Retinal pigment epithelial cell (primary cell): Measurements from ENCODE around the gene RAVER2.

Experiments
- DNase-seq: peaks from one replicate; pipeline ENCODE4 v3.0.0-alpha.2; 2010; ENCODE audit warnings: low read depth
- H3K4me3 ChIP-seq: 2 replicates; pipeline ENCODE4 v1.5.1; 2011; ENCODE audit warnings: mild to moderate bottlenecking, low read length, control low read depth, moderate library complexity
- CTCF ChIP-seq: conservative IDR thresholded peaks from 2 replicates; pipeline ENCODE4 v1.5.1; 2011; ENCODE audit warnings: low read depth, low read length, control low read depth, inconsistent platforms

Gene RAVER2

GRCh38 chr1:64854674-64855073 lies 109.8 kb downstream of the RAVER2 start:
- no peak overlapping the region for H3K4me3 ChIP-seq
- no peak for TF ChIP-seq CTCF
- no peak for DNase-seq

- H3K4me3 ChIP-seq = no peak overlapping the region
- TF ChIP-seq CTCF = no peak
- DNase-seq = no peak
These were observed 110.7 kb downstream of the RAVER2 start for GRCh38 chr1:64855557-64855956.

DNA sequence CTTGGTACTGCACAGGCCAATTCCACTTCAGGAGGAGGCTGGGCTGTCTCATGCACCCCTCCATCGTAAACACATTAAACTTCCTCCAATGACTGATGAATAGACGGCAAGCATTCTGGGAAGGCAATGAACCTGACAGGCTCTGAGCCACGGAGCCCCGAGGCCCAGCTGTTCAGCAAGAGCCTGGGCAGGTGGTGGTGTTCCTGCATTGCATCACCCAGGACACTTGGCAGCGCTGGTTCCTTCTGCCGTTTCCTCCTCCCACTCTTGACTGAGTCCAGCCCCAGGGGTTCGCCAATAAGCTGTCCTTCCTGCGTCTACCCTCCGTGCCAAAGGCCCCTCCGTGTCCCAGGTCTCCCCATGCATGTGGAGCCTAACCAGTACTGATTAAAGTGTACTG lies 111.7 kb downstream of the RAVER2 start:
- no peak for DNase-seq
- no peak overlapping the region for H3K4me3 ChIP-seq
- no peak for TF ChIP-seq CTCF

DNA sequence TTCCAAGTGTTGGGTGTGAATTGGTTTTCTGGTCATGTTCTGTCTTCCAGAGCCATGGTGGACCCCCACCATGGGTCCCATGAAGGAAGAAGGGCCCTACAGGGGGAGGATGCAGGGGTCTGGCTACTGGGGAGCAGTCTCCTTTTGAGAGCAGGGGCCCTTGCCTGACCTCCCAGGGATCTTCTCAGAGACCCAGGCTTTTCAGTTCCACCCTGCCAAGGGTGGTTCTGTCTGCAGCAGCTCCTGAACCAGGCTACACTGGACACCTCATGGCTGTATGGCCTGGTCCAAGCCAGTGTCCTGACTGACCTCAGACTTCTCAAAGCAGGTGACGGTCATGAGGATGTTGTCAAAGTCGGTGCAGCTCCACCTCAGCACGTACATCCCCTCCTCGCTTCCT lies 112.5 kb downstream of the RAVER2 start:
- no peak for TF ChIP-seq CTCF

GRCh38 chr1:64861611-64862010 lies 116.7 kb downstream of the RAVER2 start:
- DNase-seq = no peak
- no peak overlapping the region for H3K4me3 ChIP-seq
- TF ChIP-seq CTCF = peak; percentile 52

More for the DNA sequence above, 112.5 kb downstream of the RAVER2 start:
- no peak overlapping the region for H3K4me3 ChIP-seq
- no peak for DNase-seq

- DNase-seq = no peak
- no peak overlapping the region for H3K4me3 ChIP-seq
- no peak for TF ChIP-seq CTCF
These were observed 119.4 kb downstream of the RAVER2 start for GRCh38 chr1:64864018-64864940.
